Endothelial cell of umbilical vein (primary cell): ENCODE data around the gene OCA2. TPM values are rescaled to one million over a fixed set of nuclear protein-coding genes. Genes with fewer than 3 reads are reported as not detected.
"Not testable (repeated sequence)": the region's sequence is repeated elsewhere in the genome, so short reads cannot be mapped to it uniquely, and the experiment has no call there.

ENCODE experiments used
- BruUV-seq: library from RNA; stranded (reverse); fragments of 400-500 nt; replicated peaks from 2 replicates; lab custom pipeline; 2021; lab: Mats Ljungman, UMichigan
- CTCF ChIA-PET: fragments of 300-600, 350-600 bp; sonication (Branson Sonifier 250); formaldehyde crosslinking; loops from one replicate; lab custom pipeline; 2021; ENCODE audit warnings: antibody characterized with exemption, inconsistent platforms; lab: Charles Lee
- POLR2A ChIA-PET: fragments of 300-600, 350-600 bp; sonication (Branson Sonifier 250); formaldehyde crosslinking; loops from one replicate; lab custom pipeline; 2021; ENCODE audit warnings: antibody characterized with exemption, inconsistent platforms; lab: Charles Lee
- DNase-seq: peaks from one replicate; pipeline ENCODE4 v3.0.0-alpha.2; 2011; ENCODE audit warnings: low read depth, low spot score
- FAIRE-seq: peaks from 2 replicates; lab custom pipeline; 2011; peaks lifted over from hg19 to GRCh38; lab: Jason Lieb, UNC
- H2AFZ ChIP-seq: 2 replicates; pipeline ENCODE4 v1.6.0; 2012; ENCODE audit warnings: low read depth, low read length, control low read depth, inconsistent platforms
- H3K27ac ChIP-seq: 2 replicates; pipeline ENCODE4 v1.5.1; 2011; ENCODE audit warnings: low read depth, mild to moderate bottlenecking, control low read depth, low read length, moderate library complexity; ENCODE audit not compliant: insufficient read depth
- H3K27me3 ChIP-seq, 2 experiments: 2 replicates each; pipeline versions ENCODE4 v1.6.0 to v1.6.1; 2011; ENCODE audit warnings: low read length in 2 of 2, mixed read lengths in 1 of 2; ENCODE audit not compliant: control insufficient read depth in 2 of 2, insufficient read depth in 2 of 2
- H3K36me3 ChIP-seq, 2 experiments: 2 replicates in 1 of 2; 3 replicates in 1 of 2; pipeline ENCODE4 v1.5.1; 2011; ENCODE audit warnings: low read length in 2 of 2, mild to moderate bottlenecking in 1 of 2, moderate library complexity in 1 of 2; ENCODE audit not compliant: control insufficient read depth in 2 of 2, insufficient read depth in 2 of 2; ENCODE audit errors: extremely low read depth in 1 of 2
- H3K4me1 ChIP-seq: 3 replicates; pipeline ENCODE4 v1.5.1; 2011; ENCODE audit warnings: mild to moderate bottlenecking, low read length; ENCODE audit not compliant: control insufficient read depth, insufficient read depth; ENCODE audit errors: extremely low read depth
- H3K4me2 ChIP-seq: 2 replicates; pipeline ENCODE4 v1.6.1; 2011; ENCODE audit warnings: low read length, control low read depth, mixed read lengths; ENCODE audit not compliant: insufficient read depth
- H3K4me3 ChIP-seq, 3 experiments: fragments of 200-600 bp in 1 of 3; sonication (generic), shearing (Covaris generic) in 1 of 3; replicated peaks in 1 of 3; 2 replicates each; pipeline ENCODE4 v1.5.1; 2011 to 2016; ENCODE audit warnings: control low read depth in 3 of 3, low read length in 3 of 3, mild to moderate bottlenecking in 2 of 3, inconsistent platforms in 1 of 3, low read depth in 1 of 3, moderate library complexity in 1 of 3; ENCODE audit not compliant: insufficient read depth in 1 of 3
- H3K79me2 ChIP-seq: 2 replicates; pipeline ENCODE4 v1.6.0; 2012; ENCODE audit warnings: low read length, inconsistent platforms; ENCODE audit not compliant: control insufficient read depth, insufficient read depth
- H3K9ac ChIP-seq: replicated peaks from 2 replicates; pipeline ENCODE3; 2011; ENCODE audit warnings: low read length, control low read depth; ENCODE audit not compliant: insufficient read depth; ENCODE audit errors: extremely low read depth
- H3K9me1 ChIP-seq: replicated peaks from 3 replicates; pipeline ENCODE4 v1.6.0; 2011; ENCODE audit warnings: mild to moderate bottlenecking, low read length; ENCODE audit not compliant: control insufficient read depth, insufficient read depth; ENCODE audit errors: extremely low read depth
- H3K9me3 ChIP-seq: replicated peaks from 2 replicates; pipeline ENCODE4 v1.5.1; 2012; ENCODE audit warnings: low read length, inconsistent platforms; ENCODE audit not compliant: control insufficient read depth, insufficient read depth
- H4K20me1 ChIP-seq: replicated peaks from 2 replicates; pipeline ENCODE3; 2011; ENCODE audit warnings: mild to moderate bottlenecking, low read length; ENCODE audit not compliant: control insufficient read depth, insufficient read depth; ENCODE audit errors: extremely low read depth
- CTCF ChIP-seq, 2 donors: IDR thresholded peaks; 1 replicate in 1 of 2; 2 replicates in 1 of 2; pipeline ENCODE4 v1.5.1; 2011; ENCODE audit warnings: low read length in 2 of 2, mild to moderate bottlenecking in 2 of 2, moderate library complexity in 2 of 2, control low read depth in 1 of 2, inconsistent platforms in 1 of 2, low read depth in 1 of 2; ENCODE audit not compliant: insufficient read depth in 1 of 2; ENCODE audit errors: extremely low read depth in 1 of 2
- EZH2 ChIP-seq: IDR thresholded peaks from 2 replicates; pipeline ENCODE4 v1.6.1; 2012; ENCODE audit warnings: borderline replicate concordance, low read depth, mild to moderate bottlenecking, moderate library complexity, low read length, inconsistent platforms; ENCODE audit not compliant: severe bottlenecking
- FOS ChIP-seq: IDR thresholded peaks from 2 replicates; pipeline ENCODE4 v1.6.1; 2011; ENCODE audit warnings: mild to moderate bottlenecking, low read length, moderate library complexity, borderline replicate concordance; ENCODE audit not compliant: insufficient read depth
- GATA2 ChIP-seq: IDR thresholded peaks from 2 replicates; pipeline ENCODE4 v1.7.0; 2011; ENCODE audit warnings: low read depth, mild to moderate bottlenecking, moderate library complexity, mixed read lengths, low read length; ENCODE audit not compliant: insufficient read length, insufficient read depth
- JUN ChIP-seq: IDR thresholded peaks from 2 replicates; pipeline ENCODE4 v1.6.1; 2011; ENCODE audit warnings: borderline replicate concordance, low read depth; ENCODE audit not compliant: insufficient read length, insufficient read depth
- MAX ChIP-seq: IDR thresholded peaks from 2 replicates; pipeline ENCODE4 v1.6.1; 2011; ENCODE audit not compliant: insufficient read depth, insufficient read length
- MYC ChIP-seq: IDR thresholded peaks from one replicate; pipeline ENCODE4 v1.6.1; 2011; ENCODE audit warnings: mild to moderate bottlenecking, low read depth, low read length
- POLR2A ChIP-seq: IDR thresholded peaks from 2 replicates; pipeline ENCODE4 v1.6.1; 2012; ENCODE audit warnings: low read depth, mild to moderate bottlenecking, control low read depth, low read length
- POLR2AphosphoS5 ChIP-seq: IDR thresholded peaks from 2 replicates; pipeline ENCODE4 v1.6.1; 2012; ENCODE audit warnings: low read depth, mild to moderate bottlenecking, control low read depth, low read length, moderate library complexity; ENCODE audit not compliant: insufficient read depth
- dilution Hi-C: fragments of 300-500 bp; cut with MboI; formaldehyde crosslinking; loops from one replicate; pipeline ENCODE4 v1.15.0; 2019; ENCODE audit warnings: low sequenced_read_pairs; ENCODE audit not compliant: extremely low pct_ligation_motif_present
- intact Hi-C: fragments of 100-400 bp; cut with micrococcal nuclease; formaldehyde crosslinking; loops from one replicate; pipeline ENCODE4 v1.10.0; 2022
- polyA plus RNA-seq, 4 experiments: library from polyadenylated mRNA; depleted of rRNA in 3 of 4; stranded (reverse) in 3 of 4; unstranded in 1 of 4; fragments of >200 nt; gene quantifications; 2 replicates each; pipeline versions ENCODE4 v1.2.1 to v1.2.3, GENCODE V29; 2011 to 2012; ENCODE audit warnings: missing spikeins in 1 of 4
- total RNA-seq: library from RNA; stranded (reverse); gene quantifications from 2 replicates; pipeline ENCODE4 v1.2.3, GENCODE V29; 2021

The OCA2 gene
- total and polyA plus RNA-seq, 2 donors (not counting 3 experiments of a cell fraction or from before 2014, with no cell fraction given), result not detected

GRCh38 chr15:27850050-27850449 is 249.1 kb downstream of the OCA2 start:
- DNase-seq (no peak), FAIRE-seq (no peak)
- H3K9me3 ChIP-seq, result peaks cover 7% of the 10 kb centered on the region
- no peaks in the 10 kb centered on the region for H3K36me3 ChIP-seq
- dilution Hi-C loops, result no loop called here
- TF ChIP-seq POLR2A, result no peak
- no peak for TF ChIP-seq MYC
- no peak for TF ChIP-seq EZH2
- no peak for TF ChIP-seq POLR2AphosphoS5
- no peak for TF ChIP-seq FOS
- no peak for TF ChIP-seq CTCF (IDR thresholded peaks at IDR 0.05; ENCODE audit: extremely low read depth in 1 of 2, insufficient read depth in 1 of 2, low read depth in 1 of 2, low read length in 2 of 2)
- TF ChIP-seq MAX, result no peak
- no peak for TF ChIP-seq JUN
- TF ChIP-seq GATA2, result no peak
- H3K4me3 ChIP-seq, result no peak overlapping the region
- H3K4me1 ChIP-seq, result no peaks in the 10 kb centered on the region
- H4K20me1 ChIP-seq, result no peaks in the 10 kb centered on the region
- no peaks in the 10 kb centered on the region for H3K79me2 ChIP-seq
- CTCF ChIA-PET, result no interaction called here
- no TSS peak for BruUV-seq
- H3K27ac ChIP-seq, result no peak overlapping the region
- POLR2A ChIA-PET, result no interaction called here
- no peak overlapping the region for H3K9ac ChIP-seq
- intact Hi-C loops, result no loop called here
- H3K4me2 ChIP-seq, result no peak overlapping the region
- H3K9me1 ChIP-seq, result no peaks in the 10 kb centered on the region
- no peak overlapping the region for H2AFZ ChIP-seq
- no peaks in the 10 kb centered on the region for H3K27me3 ChIP-seq

GRCh38 chr15:27848936-27849335 is 250.2 kb downstream of the OCA2 start:
- H3K9me1 ChIP-seq, CTCF ChIA-PET, POLR2A ChIA-PET, H3K4me3 ChIP-seq, H3K9me3 ChIP-seq, H3K9ac ChIP-seq, H3K36me3 ChIP-seq, DNase-seq, H3K4me2 ChIP-seq, BruUV-seq, H3K4me1 ChIP-seq, dilution Hi-C loops, H3K27me3 ChIP-seq, H4K20me1 ChIP-seq, FAIRE-seq, H3K79me2 ChIP-seq, H3K27ac ChIP-seq, H2AFZ ChIP-seq, intact Hi-C loops: not testable (repeated sequence)
